Muscle layer of colon (tissue), 2 donors: Measurements from ENCODE around the gene TRIM7.

ENCODE experiments used
- H3K27ac ChIP-seq: one replicate; pipeline ENCODE4 v1.7.0; 2013; ENCODE audit warnings: low read depth, mild to moderate bottlenecking, low read length, moderate library complexity
- H3K27me3 ChIP-seq, 2 donors: one replicate each; pipeline ENCODE4 v1.7.0; 2013; ENCODE audit warnings: low read length in 2 of 2, mild to moderate bottlenecking in 2 of 2; ENCODE audit not compliant: insufficient read depth in 2 of 2, control insufficient read depth in 1 of 2
- H3K36me3 ChIP-seq: one replicate; pipeline ENCODE4 v1.7.0; 2013; ENCODE audit warnings: mild to moderate bottlenecking, low read length; ENCODE audit not compliant: insufficient read depth
- H3K4me1 ChIP-seq: one replicate; pipeline ENCODE4 v1.7.0; 2013; ENCODE audit warnings: mild to moderate bottlenecking, low read length; ENCODE audit not compliant: insufficient read depth
- H3K4me3 ChIP-seq, 2 donors: one replicate each; pipeline ENCODE4 v1.7.0; 2013; ENCODE audit warnings: low read length in 2 of 2, low read depth in 1 of 2, mild to moderate bottlenecking in 1 of 2, moderate library complexity in 1 of 2
- H3K9ac ChIP-seq: one replicate; pipeline ENCODE4 v1.7.0; 2013; ENCODE audit warnings: low read length
- H3K9me3 ChIP-seq: one replicate; pipeline ENCODE4 v1.7.0; 2013; ENCODE audit warnings: mild to moderate bottlenecking, low read length
- donor health status: abdominal sarcoma.
- donor health status: Adenocarcinoma of cecum.

Gene TRIM7

GRCh38 chr5:181230551-181230950 lies 25.6 kb upstream of the TRIM7 start:
- Histone ChIP-seq H3K27ac (no peak overlapping the region), H3K4me3 (no peak overlapping the region), H3K9me3 (no peaks in the 10 kb centered on the region), H3K4me1 (no peaks in the 10 kb centered on the region), H3K9ac (no peak overlapping the region), H3K36me3 (peaks cover 43% of the 10 kb centered on the region), H3K27me3 (no peaks in the 10 kb centered on the region)

- Histone ChIP-seq H3K27me3 (no peaks in the 10 kb centered on the region), H3K36me3 (peaks cover 38% of the 10 kb centered on the region), H3K4me1 (peaks cover 3% of the 10 kb centered on the region), H3K9me3 (no peaks in the 10 kb centered on the region), H3K9ac (no peak overlapping the region), H3K4me3 (no peak overlapping the region), H3K27ac (no peak overlapping the region)
Measured at GRCh38 chr5:181229996-181230395, 25.0 kb upstream of the TRIM7 start.

- Histone ChIP-seq H3K9me3 (no peaks in the 10 kb centered on the region), H3K4me3 (peak overlapping the region; percentile 81 to 87), H3K27ac (no peak overlapping the region), H3K4me1 (peaks cover 14% of the 10 kb centered on the region), H3K36me3 (no peaks in the 10 kb centered on the region), H3K27me3 (no peaks in the 10 kb centered on the region), H3K9ac (peak overlapping the region; percentile 90)
Measured at GRCh38 chr5:181224390-181225229, 19.6 kb upstream of the TRIM7 start.

- Histone ChIP-seq H3K4me3 (peak overlapping the region; percentile 81 to 87), H3K9me3 (no peaks in the 10 kb centered on the region), H3K27me3 (no peaks in the 10 kb centered on the region), H3K4me1 (peaks cover 14% of the 10 kb centered on the region), H3K9ac (peak overlapping the region; percentile 90), H3K27ac (peak overlapping the region; percentile 96), H3K36me3 (no peaks in the 10 kb centered on the region)
Measured at GRCh38 chr5:181223729-181224389, 18.9 kb upstream of the TRIM7 start.

- H3K9ac ChIP-seq, result peak within 1 kb of the TSS; percentile 90
- peaks cover 14% of the 10 kb centered on the region for H3K4me1 ChIP-seq
- no peaks in the 10 kb centered on the region for H3K27me3 ChIP-seq
- no peaks in the 10 kb centered on the region for H3K9me3 ChIP-seq
- H3K4me3 ChIP-seq, result peak within 1 kb of the TSS; percentile 81 to 87
- H3K36me3 ChIP-seq, result no peaks in the 10 kb centered on the region
- peak within 1 kb of the TSS; percentile 96 for H3K27ac ChIP-seq
Measured at GRCh38 chr5:181223058-181223728, 18.2 kb upstream of the TRIM7 start, which contains the start of gene TRIM41. TRIM41 (plus strand) TSS chr5:181223281; CDS start chr5:181224000, 719 bp downstream.

- H3K27ac ChIP-seq, result peak overlapping the region; percentile 96
- peaks cover 14% of the 10 kb centered on the region for H3K4me1 ChIP-seq
- no peaks in the 10 kb centered on the region for H3K9me3 ChIP-seq
- H3K4me3 ChIP-seq, result peak overlapping the region; percentile 63 to 87
- no peaks in the 10 kb centered on the region for H3K27me3 ChIP-seq
- no peaks in the 10 kb centered on the region for H3K36me3 ChIP-seq
- H3K9ac ChIP-seq, result peak overlapping the region; percentile 90
Measured at GRCh38 chr5:181222630-181223057, 17.6 kb upstream of the TRIM7 start.

- no peaks in the 10 kb centered on the region for H3K36me3 ChIP-seq
- H3K27ac ChIP-seq, result peak overlapping the region; percentile 96
- peaks cover 14% of the 10 kb centered on the region for H3K4me1 ChIP-seq
- peak overlapping the region; percentile 90 for H3K9ac ChIP-seq
- no peaks in the 10 kb centered on the region for H3K9me3 ChIP-seq
- H3K4me3 ChIP-seq, result peak overlapping the region; percentile 63 to 87
- no peaks in the 10 kb centered on the region for H3K27me3 ChIP-seq
Measured at GRCh38 chr5:181221792-181222629, 17.0 kb upstream of the TRIM7 start.

GRCh38 chr5:181221105-181221791 lies 16.3 kb upstream of the TRIM7 start:
- H3K36me3 ChIP-seq, result no peaks in the 10 kb centered on the region
- no peak overlapping the region for H3K4me3 ChIP-seq
- no peaks in the 10 kb centered on the region for H3K27me3 ChIP-seq
- no peaks in the 10 kb centered on the region for H3K9me3 ChIP-seq
- H3K27ac ChIP-seq, result no peak overlapping the region
- H3K4me1 ChIP-seq, result peaks cover 19% of the 10 kb centered on the region
- H3K9ac ChIP-seq, result no peak overlapping the region

GRCh38 chr5:181220178-181220515 lies 15.2 kb upstream of the TRIM7 start:
- no peaks in the 10 kb centered on the region for H3K9me3 ChIP-seq
- H3K4me3 ChIP-seq, result no peak overlapping the region
- peaks cover 19% of the 10 kb centered on the region for H3K4me1 ChIP-seq
- H3K27ac ChIP-seq, result no peak overlapping the region
- H3K36me3 ChIP-seq, result no peaks in the 10 kb centered on the region
- no peak overlapping the region for H3K9ac ChIP-seq
- no peaks in the 10 kb centered on the region for H3K27me3 ChIP-seq

- Histone ChIP-seq H3K27me3 (no peaks in the 10 kb centered on the region), H3K27ac (no peak overlapping the region), H3K36me3 (no peaks in the 10 kb centered on the region), H3K9ac (no peak overlapping the region), H3K4me1 (peaks cover 13% of the 10 kb centered on the region), H3K4me3 (no peak overlapping the region), H3K9me3 (no peaks in the 10 kb centered on the region)
Measured at GRCh38 chr5:181219262-181220177, 14.5 kb upstream of the TRIM7 start.
